ENCODE measurements around the gene DDX19B.

GRCh38 chr16:70254180-70254964, 44.6 kb upstream of the DDX19B start:
- TF ChIP-seq CTCF (IDR thresholded peaks at IDR 0.05; ENCODE audit: insufficient read depth, low read depth, low read length) (no peak), EZH2 (IDR thresholded peaks at IDR 0.05; ENCODE audit: insufficient read depth, low read length) (no peak)

All from astrocyte (in vitro differentiated cells and primary cell).